GM21515 (cell line): ENCODE measurements around the gene PRM3.
A peak's percentile ranks its signal among the peaks of the same experiment; 100 is the strongest.

Experiments
- ATAC-seq: cut with Tn5 transposase; IDR thresholded peaks from one replicate; pipeline ENCODE4 v1.9.1; 2021; ENCODE audit not compliant: unreplicated experiment

Gene PRM3

DNA sequence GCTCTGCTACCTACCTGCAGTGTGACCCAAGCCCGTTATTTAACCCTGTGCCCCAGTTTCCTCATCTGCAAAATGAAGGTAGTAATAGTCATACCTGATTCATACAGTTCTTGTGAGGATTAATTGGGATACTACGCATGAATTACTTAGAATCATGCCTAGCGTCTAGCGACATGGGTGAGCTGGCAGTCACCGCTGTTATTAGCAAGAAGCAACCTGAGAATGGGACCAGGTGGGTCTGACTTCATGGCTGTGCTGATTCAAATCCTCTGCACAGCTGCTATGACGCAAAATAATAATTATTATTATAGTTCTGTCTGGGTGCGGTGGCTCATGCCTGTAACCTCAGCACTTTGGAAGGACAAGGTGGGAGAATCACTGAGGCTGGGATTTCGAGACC is 25.3 kb downstream of the PRM3 start:
- no peak for ATAC-seq

DNA sequence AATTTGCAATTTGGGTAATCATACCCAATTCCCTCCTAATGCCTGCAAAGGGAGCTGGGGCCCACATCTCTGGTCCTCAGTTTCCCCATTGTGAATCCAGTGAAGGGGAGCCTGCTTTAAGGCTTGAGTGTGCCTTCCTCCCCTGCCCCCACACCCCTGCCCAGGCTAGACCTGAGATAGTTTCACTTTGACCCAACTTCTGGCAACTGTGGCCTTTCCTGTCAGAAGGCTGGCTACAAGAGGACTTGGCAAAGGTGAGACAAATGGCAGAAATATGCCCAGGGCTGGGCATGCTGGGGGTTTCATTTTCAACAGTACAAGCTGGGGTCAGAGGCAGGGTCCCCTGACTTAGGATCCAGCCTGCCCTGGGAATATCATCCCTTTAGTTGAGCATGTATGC is 27.4 kb downstream of the PRM3 start:
- no peak for ATAC-seq

GRCh38 chr16:11245222-11245737 is 28.1 kb downstream of the PRM3 start:
- ATAC-seq = no peak

DNA sequence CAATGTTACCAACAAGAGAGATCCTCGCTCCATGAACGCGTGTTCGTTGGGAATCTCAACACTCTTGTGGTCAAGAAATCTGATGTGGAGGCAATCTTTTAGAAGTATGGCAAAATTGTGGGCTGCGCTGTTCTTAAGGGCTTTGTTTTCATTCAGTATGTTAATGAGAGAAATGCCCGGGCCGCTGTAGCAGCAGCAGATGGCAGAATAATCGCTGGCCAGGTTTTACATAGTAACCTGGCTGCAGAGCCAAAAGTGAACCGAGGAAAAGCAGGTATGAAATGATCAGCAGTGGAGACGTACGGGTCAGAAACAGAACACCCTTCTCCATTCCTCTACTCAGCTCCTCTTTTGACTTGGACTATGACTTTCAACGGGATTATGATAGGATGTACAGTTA is 30.8 kb downstream of the PRM3 start:
- ATAC-seq = no peak

- ATAC-seq = no peak
These were observed 31.8 kb downstream of the PRM3 start for GRCh38 chr16:11241480-11242204.

DNA sequence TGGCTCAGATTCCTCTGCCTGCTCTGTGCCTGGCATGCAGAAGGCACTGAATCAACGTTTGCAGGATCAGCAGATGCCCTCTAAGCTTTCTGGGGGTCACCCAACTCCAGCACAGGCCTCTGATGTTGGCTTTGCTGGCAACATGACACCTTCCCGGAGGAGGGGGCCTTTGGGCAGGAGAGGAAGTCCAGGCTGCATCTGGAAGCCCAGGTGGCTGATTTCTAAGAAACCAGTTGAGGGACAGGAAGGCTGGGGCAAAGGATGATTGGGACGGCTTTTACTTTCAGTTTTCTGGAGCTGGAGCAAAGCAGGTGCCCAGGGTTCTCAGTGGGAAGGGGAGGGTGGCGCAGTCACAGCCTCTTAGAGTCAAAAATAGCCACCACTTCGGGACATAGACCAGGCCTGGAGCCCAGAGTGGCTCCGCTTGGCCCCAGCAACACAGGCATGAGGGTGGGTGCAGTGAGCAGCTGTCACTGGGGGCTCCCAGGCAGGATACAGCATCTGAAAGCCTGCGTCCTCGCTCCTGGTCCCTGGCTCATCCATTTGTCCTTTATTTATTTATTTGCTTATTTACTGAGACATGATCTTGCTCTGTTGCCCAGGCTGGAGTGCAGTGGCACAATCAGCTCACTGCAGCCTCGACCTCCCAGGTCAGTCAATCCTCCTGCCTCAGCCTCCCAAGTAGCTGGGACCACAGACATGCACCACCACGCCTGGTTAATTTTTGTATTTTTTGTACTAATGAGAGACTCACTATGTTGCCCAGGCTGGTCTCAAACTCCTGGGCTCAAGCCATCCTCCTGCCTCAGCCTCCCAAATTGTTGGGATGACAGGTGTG is 32.6 kb downstream of the PRM3 start:
- no peak for ATAC-seq

DNA sequence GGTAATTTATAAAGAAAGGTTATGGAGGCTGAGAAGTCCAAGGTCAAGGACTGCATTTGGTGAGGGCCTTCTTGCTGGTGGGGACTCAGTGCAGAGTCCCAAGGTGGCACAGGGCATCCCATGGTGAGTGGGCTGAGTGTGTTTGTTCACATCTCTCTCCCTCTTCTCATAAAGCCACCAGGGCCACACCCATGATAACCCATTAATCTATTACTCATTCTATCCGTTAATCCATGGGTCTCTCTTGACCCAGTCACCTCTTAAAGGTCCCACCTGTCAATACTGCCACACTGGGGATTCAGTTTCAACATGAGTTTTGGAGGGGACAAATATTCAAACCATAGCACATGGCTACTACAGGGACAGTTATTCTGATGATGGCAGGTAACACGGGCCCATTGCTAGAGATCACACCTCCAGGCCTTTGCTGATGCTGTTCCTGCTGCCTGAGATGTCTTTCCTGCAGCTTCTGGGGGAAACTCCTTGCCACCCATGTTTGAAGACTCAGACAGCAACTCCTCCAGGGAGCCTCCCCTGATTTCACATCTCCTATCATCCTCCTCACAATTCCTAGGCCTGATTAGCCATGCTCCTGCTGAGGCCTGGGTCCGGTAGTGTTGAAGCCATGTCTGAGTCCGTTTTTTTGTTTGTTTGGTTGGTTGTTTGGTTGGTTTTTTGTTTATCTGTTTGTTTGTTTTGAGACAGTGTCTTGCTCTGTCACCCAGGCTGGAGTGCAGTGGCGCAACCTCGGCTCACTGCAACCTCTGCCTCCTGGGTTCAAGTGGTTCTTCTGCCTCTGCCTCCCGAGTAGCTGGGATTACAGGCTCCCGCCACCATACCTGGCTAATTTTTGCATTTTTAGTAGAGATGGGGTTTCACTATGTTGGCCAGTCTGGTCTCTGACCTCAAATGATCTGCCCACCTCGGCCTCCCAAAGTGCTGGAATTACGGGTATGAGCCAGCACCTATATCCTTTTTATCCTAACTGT is 33.5 kb downstream of the PRM3 start:
- no peak for ATAC-seq

DNA sequence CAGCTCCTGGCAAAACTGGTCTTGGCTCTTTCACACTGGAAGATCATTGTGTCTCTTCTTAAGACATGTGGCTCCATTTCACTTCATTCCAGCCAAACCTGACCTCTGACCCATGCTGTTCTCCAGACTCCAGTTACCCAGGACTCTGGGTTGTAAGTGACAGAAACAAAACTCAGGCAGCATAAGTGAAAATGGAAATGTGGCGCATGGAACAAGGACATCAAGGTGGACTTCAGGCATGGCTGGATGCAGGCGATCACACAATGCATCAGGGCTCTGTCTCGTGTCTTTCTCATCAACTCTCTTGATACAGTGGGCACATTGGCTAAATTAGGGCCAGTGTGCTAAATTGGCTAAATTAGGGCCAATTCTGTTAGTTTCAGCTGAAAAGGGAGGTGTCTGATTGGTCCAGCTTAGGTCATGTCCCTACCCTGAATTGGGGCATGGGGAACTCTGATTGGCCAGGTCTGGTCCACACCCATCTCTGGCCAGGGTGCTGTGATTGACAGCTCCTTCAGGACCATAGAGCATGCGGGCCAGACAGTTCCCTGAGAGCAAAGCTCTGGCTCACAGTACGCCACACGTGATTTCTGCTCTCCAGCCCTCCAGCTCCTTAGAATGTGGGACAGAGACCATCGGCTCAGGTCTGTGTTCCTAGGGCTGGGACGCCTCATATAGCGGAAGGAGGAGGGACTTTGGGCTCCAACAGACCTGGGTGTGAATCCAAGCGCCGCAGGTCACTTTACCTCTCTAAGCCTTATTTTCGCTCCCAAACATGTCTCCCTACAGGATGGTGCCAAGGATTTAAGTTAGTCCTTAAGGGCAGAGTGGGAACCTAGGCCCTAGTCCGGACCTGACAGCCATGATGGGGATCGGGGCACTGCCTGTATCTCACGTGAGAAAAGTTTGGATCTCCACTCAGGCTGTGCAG is 34.9 kb downstream of the PRM3 start:
- ATAC-seq = no peak

GRCh38 chr16:11236461-11237254 is 36.8 kb downstream of the PRM3 start:
- ATAC-seq = no peak

GRCh38 chr16:11235703-11235991 is 37.8 kb downstream of the PRM3 start:
- no peak for ATAC-seq

GRCh38 chr16:11234884-11235702 is 38.3 kb downstream of the PRM3 start:
- no peak for ATAC-seq

- no peak for ATAC-seq
These were observed 39.6 kb downstream of the PRM3 start for GRCh38 chr16:11233727-11234376.

DNA sequence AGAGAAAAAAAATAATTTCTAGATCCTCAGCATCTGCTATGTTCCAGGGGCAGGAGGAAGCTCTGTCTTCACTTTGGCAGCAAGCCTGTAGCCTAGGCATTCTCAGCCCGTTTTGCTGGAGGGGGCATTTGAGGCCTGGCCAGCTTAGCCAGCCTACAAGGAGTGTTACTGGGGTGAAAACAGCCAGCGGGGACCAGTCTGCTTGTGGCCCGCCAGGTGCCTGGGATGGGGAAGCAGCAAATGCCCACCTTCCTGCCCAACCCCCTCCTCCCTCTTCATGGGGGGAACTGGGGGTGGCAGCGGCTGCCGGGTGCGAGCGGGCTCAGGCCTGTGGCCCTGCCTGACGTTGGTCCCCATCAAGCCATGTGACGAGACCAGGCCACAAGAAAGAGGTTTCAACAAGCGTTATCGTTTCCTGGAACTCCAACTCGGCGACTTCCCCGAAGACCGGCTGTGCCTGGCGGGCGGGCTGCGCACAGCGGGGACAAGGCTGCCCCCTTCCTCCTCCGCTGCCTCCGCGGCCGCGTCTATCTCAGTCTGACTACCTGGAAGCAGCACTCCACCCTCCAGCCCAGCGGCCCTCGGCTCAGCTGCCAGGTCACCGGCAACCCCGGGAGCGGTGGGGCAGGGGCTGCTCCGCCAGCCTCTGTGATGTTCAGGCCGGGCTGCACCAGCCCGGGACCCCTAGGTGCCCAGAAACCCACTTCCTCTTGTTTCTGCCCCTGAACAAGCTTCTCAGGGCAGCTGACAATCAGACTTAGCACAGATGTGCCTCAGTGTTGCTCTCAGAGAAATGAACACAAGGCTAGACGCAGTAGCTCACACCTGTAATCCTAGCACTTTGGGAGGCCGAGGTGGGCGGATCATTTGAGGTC is 40.3 kb downstream of the PRM3 start:
- peak; percentile 55 for ATAC-seq

DNA sequence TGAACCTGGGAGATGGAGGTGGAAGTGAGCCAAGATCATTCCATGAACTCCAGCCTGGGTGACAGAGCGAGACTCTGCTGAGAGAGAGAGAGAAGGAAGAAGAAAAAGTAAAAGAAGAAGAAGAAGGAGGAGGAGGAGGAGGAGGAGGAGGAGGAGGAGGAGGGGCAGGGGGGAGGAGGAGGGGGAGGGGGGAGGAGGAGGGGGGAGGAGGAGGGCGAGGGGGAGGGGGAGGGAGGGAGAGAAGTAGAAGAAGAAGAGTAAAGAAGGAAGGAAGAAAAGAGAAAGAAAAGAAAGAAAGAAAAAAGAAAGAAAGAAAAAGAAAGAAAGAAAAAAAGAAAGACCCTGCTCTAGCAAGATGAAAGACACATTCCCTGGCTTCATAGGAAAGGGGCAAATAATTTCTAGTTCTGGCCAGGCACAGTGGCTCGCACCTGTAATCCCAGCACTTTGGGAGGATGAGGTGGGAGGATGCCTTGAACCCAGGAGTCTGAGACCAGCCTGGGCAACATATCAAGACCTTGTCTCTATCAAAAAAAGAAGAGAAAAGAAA is 41.1 kb downstream of the PRM3 start:
- no peak for ATAC-seq

DNA sequence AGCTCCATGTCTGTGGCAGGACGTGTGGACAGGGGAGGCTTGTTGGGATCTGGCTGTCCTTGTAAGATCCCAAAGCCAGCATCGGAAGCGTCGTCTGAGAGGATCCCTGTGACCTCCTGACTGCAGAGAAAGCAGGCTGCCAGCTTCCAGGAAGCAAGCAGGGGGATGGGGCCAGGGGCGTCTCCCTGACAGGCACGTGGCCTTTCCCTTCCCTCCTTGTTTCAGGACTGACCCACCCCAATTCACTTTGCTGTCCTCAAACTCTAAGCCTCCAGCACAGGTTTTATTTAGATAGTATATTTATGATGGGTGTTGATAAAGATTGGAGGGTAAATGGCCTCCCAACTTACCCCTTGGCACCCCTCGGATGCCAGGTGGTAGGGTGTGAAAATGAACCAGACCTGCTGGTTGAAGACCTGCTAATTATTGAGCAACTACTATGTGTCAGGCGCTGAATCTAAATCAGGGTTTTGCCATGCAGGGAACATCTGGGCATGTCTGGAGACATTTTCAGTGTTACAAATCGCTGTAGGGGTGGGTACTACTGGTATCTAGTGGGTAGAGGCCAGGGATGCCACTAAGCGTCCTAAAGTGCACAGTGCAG is 42.0 kb downstream of the PRM3 start:
- no peak for ATAC-seq

- ATAC-seq = no peak
These were observed 43.5 kb downstream of the PRM3 start for GRCh38 chr16:11229906-11230305.
